Measurements from ENCODE around the gene OTUD6A. TPM values are rescaled to one million over a fixed set of nuclear protein-coding genes. Genes with fewer than 3 reads are reported as not detected.

OTUD6A gene
- total RNA-seq, 1 donor from 2014 or later, result not detected

Small RNAs within 50 kb of the gene (microRNA-seq; reads per million reads assigned to microRNA genes)
- gene MIR676 (ENCODE audit: borderline number of aligned reads), result not detected

Other genes with a start within 250 kb of the OTUD6A start
- gene AWAT2, start 12.5 kb upstream of the OTUD6A start, total RNA-seq, result not detected
- gene IGBP1, start 71.0 kb downstream of the OTUD6A start, total RNA-seq, result 30.4 TPM
- not detected for gene DGAT2L6, start 115.0 kb downstream of the OTUD6A start, total RNA-seq
- not detected for gene AWAT1, start 172.2 kb downstream of the OTUD6A start, total RNA-seq
- gene P2RY4, start 197.7 kb downstream of the OTUD6A start, total RNA-seq, result 0.42 TPM
- not detected for gene ARR3, start 205.9 kb downstream of the OTUD6A start, total RNA-seq
- gene RAB41, start 219.7 kb downstream of the OTUD6A start, total RNA-seq, result not detected
- gene PDZD11, start 227.5 kb downstream of the OTUD6A start, total RNA-seq, result 31.1 TPM
- gene KIF4A, start 227.6 kb downstream of the OTUD6A start, total RNA-seq, result 0.13 TPM